HCT116 (cell line): ENCODE data around the gene KIR3DL1. TPM values are rescaled to one million over a fixed set of nuclear protein-coding genes. Genes with fewer than 3 reads are reported as not detected.

Source experiments
- ATAC-seq: fragments of 200-7000 bp; cut with Tn5 transposase; 2 replicates; pipeline ENCODE4 v1.9.1; 2020; ENCODE audit warnings: mild to moderate bottlenecking, moderate library complexity
- BruUV-seq: library from RNA; stranded (reverse); fragments of 400-500 nt; replicated peaks from 2 replicates; lab custom pipeline; 2021; lab: Mats Ljungman, UMichigan
- CTCF ChIA-PET: fragments of 300-600 bp; sonication (Branson Sonifier 250); formaldehyde crosslinking; loops from one replicate; lab custom pipeline; 2021; ENCODE audit warnings: antibody characterized with exemption; lab: Charles Lee
- POLR2A ChIA-PET: fragments of 300-600, 350-600 bp; sonication (Branson Sonifier 250); formaldehyde crosslinking; loops from one replicate; lab custom pipeline; 2021; ENCODE audit warnings: antibody characterized with exemption; lab: Charles Lee
- RAD21 ChIA-PET, 2 experiments: fragments of 300-600 bp; sonication (Branson Sonifier 250); formaldehyde crosslinking; loops; one replicate each; lab custom pipeline; 2023; ENCODE audit warnings: low total read pairs in 2 of 2; ENCODE audit not compliant: uncharacterized antibody in 2 of 2, unreplicated experiment in 2 of 2, low non-redundant PET in 1 of 2; lab: Charles Lee
- DNase-seq: peaks from one replicate; pipeline ENCODE4 v3.0.0-alpha.2; 2010; ENCODE audit warnings: low read depth, low spot score
- H2AFZ ChIP-seq: fragments of 200-600 bp; shearing (Covaris generic), sonication (generic); 2 replicates; pipeline ENCODE4 v1.6.1; 2017; ENCODE audit warnings: low read depth, mixed run types, mixed read lengths, antibody characterized with exemption, low read length; ENCODE audit not compliant: poor library complexity, severe bottlenecking
- H3K27ac ChIP-seq: 2 replicates; pipeline ENCODE4 v1.5.1; 2012; ENCODE audit warnings: low read depth, low read length
- H3K27me3 ChIP-seq: fragments of 200-600 bp; sonication (generic); 2 replicates; pipeline ENCODE4 v1.6.1; 2016; ENCODE audit warnings: mixed run types, low read length, mixed read lengths; ENCODE audit not compliant: insufficient read depth
- H3K36me3 ChIP-seq, 2 experiments: fragments of 200-500 bp in 1 of 2; fragments of 200-600 bp in 1 of 2; sonication (Bioruptor generic) in 1 of 2; sonication (generic) in 1 of 2; 2 replicates each; pipeline versions ENCODE4 v1.5.1 to v1.6.1; 2014 to 2016; ENCODE audit warnings: low read length in 2 of 2, inconsistent platforms in 1 of 2, mixed read lengths in 1 of 2, mixed run types in 1 of 2; ENCODE audit not compliant: insufficient read depth in 2 of 2, control insufficient read depth in 1 of 2
- H3K4me1 ChIP-seq, 2 experiments: fragments of 200-600 bp in 1 of 2; sonication (generic) in 1 of 2; 2 replicates each; pipeline versions ENCODE4 v1.5.1 to v1.6.1; 2012 to 2017; ENCODE audit warnings: low read length in 2 of 2, inconsistent platforms in 1 of 2, mild to moderate bottlenecking in 1 of 2, mixed read lengths in 1 of 2, mixed run types in 1 of 2, moderate library complexity in 1 of 2; ENCODE audit not compliant: insufficient read depth in 2 of 2, control insufficient read depth in 1 of 2
- H3K4me2 ChIP-seq: fragments of 200-600 bp; sonication (generic); 2 replicates; pipeline ENCODE4 v1.6.1; 2017; ENCODE audit warnings: mixed run types, low read length, mixed read lengths
- H3K4me3 ChIP-seq, 2 experiments: fragments of 200-600 bp in 1 of 2; sonication (generic) in 1 of 2; replicated peaks in 1 of 2; 2 replicates each; pipeline ENCODE4 v1.5.1; 2011 to 2016; ENCODE audit warnings: low read length in 2 of 2, control low read depth in 1 of 2, low read depth in 1 of 2, mild to moderate bottlenecking in 1 of 2, mixed read lengths in 1 of 2, mixed run types in 1 of 2
- H3K79me2 ChIP-seq: fragments of 200-600 bp; sonication (generic); 2 replicates; pipeline ENCODE4 v1.6.1; 2017; ENCODE audit warnings: mild to moderate bottlenecking, mixed run types, low read length, moderate library complexity, mixed read lengths; ENCODE audit not compliant: insufficient read depth
- H3K9ac ChIP-seq: fragments of 200-600 bp; sonication (generic); 2 replicates; pipeline ENCODE4 v1.6.1; 2016; ENCODE audit warnings: low read length, mixed read lengths
- H3K9me2 ChIP-seq: fragments of 200-600 bp; sonication (generic), shearing (Covaris generic); 2 replicates; pipeline ENCODE4 v1.6.1; 2017; ENCODE audit warnings: mixed run types, mild to moderate bottlenecking, moderate library complexity; ENCODE audit not compliant: insufficient read depth
- H3K9me3 ChIP-seq, 2 experiments: fragments of 200-500 bp in 1 of 2; fragments of 200-600 bp in 1 of 2; sonication (Bioruptor generic) in 1 of 2; sonication (generic) in 1 of 2; 2 replicates each; pipeline ENCODE4 v1.6.1; 2014 to 2017; ENCODE audit warnings: low read length in 2 of 2, mixed read lengths in 2 of 2, inconsistent platforms in 1 of 2, low read depth in 1 of 2, mild to moderate bottlenecking in 1 of 2, mixed run types in 1 of 2, moderate library complexity in 1 of 2; ENCODE audit not compliant: control insufficient read depth in 1 of 2, insufficient read depth in 1 of 2
- H4K20me1 ChIP-seq: fragments of 200-600 bp; sonication (generic), shearing (Covaris generic); 2 replicates; pipeline ENCODE4 v1.6.1; 2017; ENCODE audit warnings: mixed run types, mild to moderate bottlenecking, moderate library complexity; ENCODE audit not compliant: insufficient read depth
- CEBPB ChIP-seq: IDR thresholded peaks from 2 replicates; pipeline ENCODE4 v1.6.1; 2012; ENCODE audit warnings: low read depth
- REST ChIP-seq: IDR thresholded peaks from 2 replicates; pipeline ENCODE4 v1.6.1; 2012; ENCODE audit warnings: low read depth
- SIN3A ChIP-seq: IDR thresholded peaks from 2 replicates; pipeline ENCODE4 v1.6.1; 2012; ENCODE audit warnings: low read depth
- SRF ChIP-seq: IDR thresholded peaks from 2 replicates; pipeline ENCODE4 v1.6.1; 2012; ENCODE audit warnings: low read depth
- intact Hi-C: fragments of 100-400 bp; cut with micrococcal nuclease; formaldehyde crosslinking; loops from 2 replicates; pipeline ENCODE4 v1.10.0; 2022
- total RNA-seq: library from RNA; stranded (reverse); gene quantifications from one replicate; pipeline ENCODE4 v1.2.1, GENCODE V29; 2021; ENCODE audit not compliant: unreplicated experiment

KIR3DL1 gene
- total RNA-seq, 1 experiment from 2014 or later, result not detected

- DNase-seq, result no peak
- ChIA-PET POLR2A (no interaction called here), RAD21 (no interaction called here), CTCF (no interaction called here)
- H3K36me3 ChIP-seq, result no peaks in the 10 kb centered on the region
- H4K20me1 ChIP-seq, result no peaks in the 10 kb centered on the region
- H3K27ac ChIP-seq, result no peak overlapping the region
- H3K79me2 ChIP-seq, result no peaks in the 10 kb centered on the region
- no peak overlapping the region for H3K4me2 ChIP-seq
- no peak for ATAC-seq
- no peak overlapping the region for H2AFZ ChIP-seq
- H3K4me1 ChIP-seq, result no peaks in the 10 kb centered on the region
- H3K27me3 ChIP-seq, result peaks cover 14% of the 10 kb centered on the region; the same call in 1 of the 2 replicates
- no peak for TF ChIP-seq SRF
- TF ChIP-seq CEBPB, result no peak
- TF ChIP-seq SIN3A, result no peak
- no peak for TF ChIP-seq REST
- BruUV-seq, result no TSS peak
- H3K9ac ChIP-seq, result no peak overlapping the region
- H3K4me3 ChIP-seq, result no peak overlapping the region
- no peaks in the 10 kb centered on the region for H3K9me2 ChIP-seq
- no peaks in the 10 kb centered on the region for H3K9me3 ChIP-seq
- intact Hi-C loops, result no loop called here
These were observed 61.2 kb downstream of the KIR3DL1 start for GRCh38 chr19:54877471-54877870.

Other genes with a start within 250 kb of the KIR3DL1 start
- not detected for gene LILRA2, start 242.7 kb upstream of the KIR3DL1 start, total RNA-seq
- gene LILRA1, start 222.8 kb upstream of the KIR3DL1 start, total RNA-seq, result not detected
- not detected for gene LILRB1, start 186.0 kb upstream of the KIR3DL1 start, total RNA-seq
- gene LILRB4, start 153.5 kb upstream of the KIR3DL1 start, total RNA-seq, result not detected
- gene KIR3DL3, start 92.0 kb upstream of the KIR3DL1 start, total RNA-seq, result not detected
- gene KIR2DL3, start 78.0 kb upstream of the KIR3DL1 start, total RNA-seq, result not detected
- not detected for gene KIR2DL1, start 46.7 kb upstream of the KIR3DL1 start, total RNA-seq
- not detected for gene KIR2DL4, start 12.9 kb upstream of the KIR3DL1 start, total RNA-seq
- not detected for gene KIR2DS4, start 16.2 kb downstream of the KIR3DL1 start, total RNA-seq
- gene KIR3DL2, start 34.0 kb downstream of the KIR3DL1 start, total RNA-seq, result not detected
- not detected for gene FCAR, start 57.8 kb downstream of the KIR3DL1 start, total RNA-seq
- gene NCR1, start 89.7 kb downstream of the KIR3DL1 start, total RNA-seq, result not detected
- gene NLRP7, start 131.1 kb downstream of the KIR3DL1 start, total RNA-seq, result not detected
- 56.6 TPM for gene NLRP2, start 149.9 kb downstream of the KIR3DL1 start, total RNA-seq
- gene GP6, start 221.8 kb downstream of the KIR3DL1 start, total RNA-seq, result not detected
- 31.1 TPM for gene RDH13, start 246.7 kb downstream of the KIR3DL1 start, total RNA-seq